ENCODE measurements around the gene PITPNC1.
"Not testable (repeated sequence)": the region's sequence is repeated elsewhere in the genome, so short reads cannot be mapped to it uniquely, and the experiment has no call there.

The PITPNC1 gene

DNA sequence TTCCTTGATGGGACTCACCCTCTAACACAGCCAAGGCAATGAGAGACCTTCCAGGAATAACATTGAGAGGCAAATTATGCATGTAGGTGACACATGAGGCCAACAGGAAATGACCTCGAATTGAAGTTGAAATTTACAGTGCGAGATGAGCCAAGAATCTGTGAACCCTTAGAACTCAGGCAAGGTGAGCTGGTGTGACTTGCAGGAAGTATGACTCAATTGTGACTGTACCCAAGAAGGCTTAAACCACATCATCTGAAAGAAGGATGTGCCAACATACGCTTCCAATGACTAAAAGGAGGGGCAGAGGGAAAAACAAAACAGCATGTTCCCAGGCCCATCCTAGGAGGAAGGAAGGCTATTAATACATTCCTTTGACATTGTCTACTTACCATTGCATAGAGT is 44.8 kb downstream of the PITPNC1 start:
- no peak overlapping the region for H3K4me3 ChIP-seq (ENCODE audit: low read depth, low read length)
- no peak for TF ChIP-seq CTCF (IDR thresholded peaks at IDR 0.05; ENCODE audit: insufficient read depth, low read depth, low read length, missing control alignments)
- DNase-seq (ENCODE audit: low read depth) = peak; percentile 86

DNA sequence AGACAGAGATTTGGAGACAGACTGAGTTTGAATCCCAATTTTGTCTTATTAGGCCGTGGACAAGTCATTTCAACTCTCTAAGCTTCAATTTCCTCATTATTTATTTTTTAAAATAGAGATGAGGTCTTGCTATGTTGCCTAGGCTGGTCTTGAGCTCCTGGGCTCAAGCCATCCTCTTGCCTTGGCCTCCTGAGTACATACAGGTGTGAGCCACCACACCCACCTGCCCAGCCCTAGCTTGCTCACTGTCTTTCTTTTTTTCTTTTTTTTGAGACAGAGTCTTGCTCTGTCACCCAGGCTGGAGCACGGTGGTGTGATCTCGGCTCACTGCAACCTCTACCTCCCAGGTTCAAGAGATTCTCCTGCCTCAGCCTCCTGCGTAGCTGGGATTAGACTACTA is 45.2 kb downstream of the PITPNC1 start:
- not testable (repeated sequence) for DNase-seq (ENCODE audit: low read depth); H3K4me3 ChIP-seq (ENCODE audit: low read depth, low read length)

GRCh38 chr17:67422897-67423296 is 45.8 kb downstream of the PITPNC1 start:
- no peak for TF ChIP-seq CTCF (IDR thresholded peaks at IDR 0.05; ENCODE audit: insufficient read depth, low read depth, low read length, missing control alignments)
- H3K4me3 ChIP-seq (ENCODE audit: low read depth, low read length) = no peak overlapping the region
- DNase-seq (ENCODE audit: low read depth) = no peak

GRCh38 chr17:67425571-67426160 is 48.6 kb downstream of the PITPNC1 start:
- no peak for DNase-seq (ENCODE audit: low read depth)
- no peak overlapping the region for H3K4me3 ChIP-seq (ENCODE audit: low read depth, low read length)
- no peak for TF ChIP-seq CTCF (IDR thresholded peaks at IDR 0.05; ENCODE audit: insufficient read depth, low read depth, low read length, missing control alignments)

GRCh38 chr17:67427424-67427823 is 50.3 kb downstream of the PITPNC1 start:
- no peak overlapping the region for H3K4me3 ChIP-seq (ENCODE audit: low read depth, low read length)
- DNase-seq (ENCODE audit: low read depth) = no peak
- no peak for TF ChIP-seq CTCF (IDR thresholded peaks at IDR 0.05; ENCODE audit: insufficient read depth, low read depth, low read length, missing control alignments)

- not testable (repeated sequence) for H3K4me3 ChIP-seq (ENCODE audit: low read depth, low read length)
Measured at GRCh38 chr17:67430515-67430914, 53.4 kb downstream of the PITPNC1 start.

DNA sequence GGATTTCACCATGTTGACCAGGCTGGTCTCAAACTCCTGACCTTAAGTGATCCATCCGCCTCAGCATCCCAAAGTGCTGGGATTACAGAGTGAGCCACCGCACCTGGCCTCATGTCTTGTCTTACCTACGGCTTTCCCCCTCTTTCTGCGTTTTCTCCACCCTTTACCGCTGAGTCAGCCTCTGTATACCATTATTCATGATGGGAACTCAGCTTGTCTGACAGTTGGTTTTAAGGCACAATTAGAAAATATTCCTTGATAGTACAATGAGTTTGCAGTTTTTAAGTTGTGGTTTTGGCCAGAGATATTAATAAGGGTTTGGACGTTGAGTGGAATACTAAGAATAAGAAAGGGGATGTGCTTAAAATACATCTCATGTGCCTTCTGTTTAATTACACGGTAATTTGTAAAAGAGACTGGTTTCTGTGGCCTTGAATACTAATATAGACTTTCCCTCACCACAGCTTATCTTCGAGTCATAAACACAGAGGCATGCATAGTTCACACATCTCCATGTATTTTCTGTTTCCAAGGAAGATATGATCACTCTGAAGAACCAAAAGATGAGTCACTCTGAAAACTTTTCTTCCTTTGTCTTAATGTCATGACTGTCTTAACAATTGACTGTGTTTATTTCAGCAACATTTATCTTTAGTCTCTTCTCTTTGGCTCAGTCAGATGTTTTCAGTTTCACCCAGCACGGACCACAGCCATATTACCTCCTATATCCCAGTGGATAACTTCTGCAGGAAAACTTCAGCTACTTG is 54.4 kb downstream of the PITPNC1 start:
- no peak for TF ChIP-seq CTCF (IDR thresholded peaks at IDR 0.05; ENCODE audit: insufficient read depth, low read depth, low read length, missing control alignments)
- H3K4me3 ChIP-seq (ENCODE audit: low read depth, low read length) = no peak overlapping the region
- DNase-seq (ENCODE audit: low read depth) = peak; percentile 73

More at GRCh38 chr17:67430515-67430914, 53.4 kb downstream of the PITPNC1 start:
- not testable (repeated sequence) for DNase-seq (ENCODE audit: low read depth)
